ENCODE results near the gene TAF5L.
A peak's percentile ranks its signal among the peaks of the same experiment; 100 is the strongest.

The TAF5L gene

GRCh38 chr1:229661022-229661877, 35.3 kb upstream of the TAF5L start:
- no peaks in the 10 kb centered on the region for H3K9me3 Mint-ChIP-seq
- TF ChIP-seq CTCF (IDR thresholded peaks at IDR 0.05): peak; percentile 91
- H3K36me3 Mint-ChIP-seq (ENCODE audit: low read depth): peaks cover 28% of the 10 kb centered on the region
- peak; percentile 89 for DNase-seq
- no peaks in the 10 kb centered on the region for H3K27me3 Mint-ChIP-seq (ENCODE audit: low read depth, poor library complexity)
- peaks cover 8% of the 10 kb centered on the region for H3K4me1 Mint-ChIP-seq
- H3K27ac Mint-ChIP-seq: peak overlapping the region; percentile 85
- no peak overlapping the region for H3K4me3 Mint-ChIP-seq

GRCh38 chr1:229657993-229658755, 32.3 kb upstream of the TAF5L start:
- no peak overlapping the region for H3K27ac Mint-ChIP-seq
- peaks cover 40% of the 10 kb centered on the region for H3K36me3 Mint-ChIP-seq (ENCODE audit: low read depth)
- TF ChIP-seq CTCF (IDR thresholded peaks at IDR 0.05): no peak
- no peaks in the 10 kb centered on the region for H3K9me3 Mint-ChIP-seq
- peaks cover 8% of the 10 kb centered on the region for H3K4me1 Mint-ChIP-seq
- DNase-seq: no peak
- H3K4me3 Mint-ChIP-seq: no peak overlapping the region
- no peaks in the 10 kb centered on the region for H3K27me3 Mint-ChIP-seq (ENCODE audit: low read depth, poor library complexity)

- TF ChIP-seq CTCF (IDR thresholded peaks at IDR 0.05): no peak
- H3K27ac Mint-ChIP-seq: no peak overlapping the region
- H3K36me3 Mint-ChIP-seq (ENCODE audit: low read depth): peaks cover 36% of the 10 kb centered on the region
- peaks cover under 1% of the 10 kb centered on the region for H3K4me1 Mint-ChIP-seq
- no peaks in the 10 kb centered on the region for H3K27me3 Mint-ChIP-seq (ENCODE audit: low read depth, poor library complexity)
- H3K4me3 Mint-ChIP-seq: no peak overlapping the region
- H3K9me3 Mint-ChIP-seq: no peaks in the 10 kb centered on the region
- DNase-seq: no peak
Measured at GRCh38 chr1:229655781-229656180, 29.9 kb upstream of the TAF5L start.

- no peak for DNase-seq
- Mint-ChIP-seq H3K27ac (no peak overlapping the region), H3K4me1 (no peaks in the 10 kb centered on the region), H3K36me3 (ENCODE audit: low read depth) (peaks cover 24% of the 10 kb centered on the region), H3K9me3 (no peaks in the 10 kb centered on the region), H3K27me3 (ENCODE audit: low read depth, poor library complexity) (no peaks in the 10 kb centered on the region), H3K4me3 (no peak overlapping the region)
- no peak for TF ChIP-seq CTCF (IDR thresholded peaks at IDR 0.05)
Measured at GRCh38 chr1:229653420-229653819, 27.5 kb upstream of the TAF5L start.

GRCh38 chr1:229651546-229651945, 25.6 kb upstream of the TAF5L start:
- no peaks in the 10 kb centered on the region for H3K9me3 Mint-ChIP-seq
- H3K27me3 Mint-ChIP-seq (ENCODE audit: low read depth, poor library complexity): no peaks in the 10 kb centered on the region
- H3K4me1 Mint-ChIP-seq: no peaks in the 10 kb centered on the region
- H3K4me3 Mint-ChIP-seq: no peak overlapping the region
- H3K27ac Mint-ChIP-seq: no peak overlapping the region
- DNase-seq: no peak
- peaks cover 35% of the 10 kb centered on the region for H3K36me3 Mint-ChIP-seq (ENCODE audit: low read depth)
- no peak for TF ChIP-seq CTCF (IDR thresholded peaks at IDR 0.05)
